SKM-1 (cell line): ENCODE data around the gene ZNF747.

Source experiments
- DNase-seq: peaks from one replicate; lab custom pipeline; 2025; ENCODE audit not compliant: unreplicated experiment; lab: John Stamatoyannopoulos, UW

Gene ZNF747

DNA sequence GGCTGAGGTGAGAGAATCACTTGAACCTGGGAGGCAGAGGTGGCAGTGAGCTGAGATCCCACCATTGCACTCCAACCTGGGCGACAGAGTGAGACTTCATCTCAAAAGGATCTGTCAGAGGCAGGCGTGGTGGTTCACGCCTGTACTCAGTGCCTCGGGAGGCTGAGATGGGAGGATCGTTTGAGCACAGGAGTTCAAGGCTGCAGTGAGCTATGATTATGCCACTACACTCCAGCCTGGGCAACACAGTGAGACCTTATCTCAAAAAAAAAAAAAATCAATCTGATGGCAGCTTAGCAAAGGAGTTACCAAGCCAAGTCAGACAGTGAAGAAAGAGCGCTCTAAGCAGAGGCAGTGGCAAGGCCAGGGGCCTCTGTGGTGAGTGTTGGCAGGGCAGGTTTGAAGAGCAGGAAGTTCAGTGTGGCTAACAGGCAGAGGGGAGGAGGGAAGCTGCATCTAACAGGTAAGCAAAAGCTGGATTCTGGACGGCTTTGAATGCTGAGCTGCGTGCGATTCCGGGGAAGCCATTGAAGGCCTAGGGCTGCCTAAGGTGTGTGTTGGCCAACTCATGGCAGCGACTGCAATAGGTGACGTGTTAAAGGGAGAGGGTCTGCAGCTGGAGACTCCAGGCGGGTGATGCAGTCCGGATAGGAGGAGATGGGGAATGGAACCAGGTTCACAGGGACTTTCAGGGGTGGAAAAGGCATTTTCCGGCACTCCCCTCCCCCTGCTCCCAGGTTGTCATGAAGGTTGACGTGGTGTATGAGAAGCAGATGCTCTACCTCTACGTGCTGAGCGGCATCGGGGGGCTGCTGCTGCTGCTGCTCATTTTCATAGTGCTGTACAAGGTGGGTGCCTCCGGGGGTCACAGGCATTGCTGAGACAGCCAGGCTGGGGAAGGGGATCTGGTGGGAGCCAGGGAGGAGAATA, 15.3 kb downstream of the ZNF747 start:
- no peak for DNase-seq

DNA sequence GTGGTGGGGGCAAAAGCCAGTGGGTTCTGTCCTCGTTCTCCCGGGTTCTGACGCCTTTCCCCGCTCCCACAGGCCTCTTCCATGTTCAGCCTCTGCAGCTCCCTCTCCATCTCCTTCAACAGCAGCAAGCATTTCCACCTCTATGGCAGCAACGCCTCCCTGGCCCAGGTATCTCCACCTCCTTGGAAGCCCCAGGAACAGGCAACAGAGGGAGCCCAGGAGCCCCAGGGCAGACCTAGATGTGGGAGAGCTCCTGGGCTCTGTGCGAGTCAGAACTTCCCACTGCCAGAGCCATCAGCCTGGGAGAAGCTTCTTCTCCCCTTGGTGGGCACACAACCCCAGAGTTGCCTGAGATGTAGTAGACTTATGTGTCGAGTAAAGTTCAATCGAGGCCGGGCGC, 16.1 kb downstream of the ZNF747 start:
- no peak for DNase-seq

DNA sequence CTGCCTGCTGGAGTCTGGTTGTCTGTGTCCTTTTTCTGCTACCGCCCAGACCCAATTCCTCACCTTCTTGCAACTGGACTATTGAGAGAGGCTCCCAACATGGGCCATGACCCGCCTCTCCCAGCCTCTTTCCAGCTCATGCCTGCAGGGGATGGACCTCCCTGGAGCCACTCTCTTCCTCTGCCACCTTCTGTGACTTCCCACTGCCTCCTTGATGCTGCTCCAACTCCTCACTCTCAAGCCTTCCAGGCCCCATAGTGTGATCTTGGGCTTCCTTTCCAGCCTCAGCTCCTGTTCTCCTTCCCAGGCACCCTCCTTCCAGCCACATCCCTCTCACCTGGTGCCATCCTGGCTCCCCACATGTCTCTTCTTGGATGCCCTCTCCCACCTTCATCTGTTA, 19.4 kb downstream of the ZNF747 start:
- no peak for DNase-seq

DNA sequence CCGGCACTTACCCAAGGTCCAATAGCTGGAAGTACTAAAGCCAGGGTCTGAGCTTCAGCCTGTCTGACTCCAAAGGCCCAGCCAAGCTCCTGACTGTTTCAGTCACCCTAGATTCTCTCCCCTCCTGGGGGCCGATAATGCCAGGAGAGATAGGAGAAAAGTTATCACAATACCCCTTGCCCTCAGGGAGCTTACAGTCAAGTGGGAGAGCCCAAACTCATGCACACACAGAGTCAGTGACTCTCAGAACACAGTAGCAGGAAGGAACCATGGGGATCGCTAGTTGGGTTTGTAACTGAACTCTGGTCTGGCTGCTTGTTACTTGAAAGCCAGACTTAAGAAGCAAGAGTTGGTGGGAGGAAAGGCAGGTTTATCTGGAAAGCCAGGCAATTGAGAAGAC, 23.1 kb downstream of the ZNF747 start:
- no peak for DNase-seq

- no peak for DNase-seq
Measured at GRCh38 chr16:30510376-30510938, 24.2 kb downstream of the ZNF747 start.

GRCh38 chr16:30509081-30509765, 25.4 kb downstream of the ZNF747 start:
- DNase-seq: no peak

GRCh38 chr16:30503403-30504296, 31.0 kb downstream of the ZNF747 start:
- DNase-seq: no peak

GRCh38 chr16:30499284-30499683, 35.4 kb downstream of the ZNF747 start:
- DNase-seq: no peak

GRCh38 chr16:30494709-30495108, 39.9 kb downstream of the ZNF747 start:
- no peak for DNase-seq

DNA sequence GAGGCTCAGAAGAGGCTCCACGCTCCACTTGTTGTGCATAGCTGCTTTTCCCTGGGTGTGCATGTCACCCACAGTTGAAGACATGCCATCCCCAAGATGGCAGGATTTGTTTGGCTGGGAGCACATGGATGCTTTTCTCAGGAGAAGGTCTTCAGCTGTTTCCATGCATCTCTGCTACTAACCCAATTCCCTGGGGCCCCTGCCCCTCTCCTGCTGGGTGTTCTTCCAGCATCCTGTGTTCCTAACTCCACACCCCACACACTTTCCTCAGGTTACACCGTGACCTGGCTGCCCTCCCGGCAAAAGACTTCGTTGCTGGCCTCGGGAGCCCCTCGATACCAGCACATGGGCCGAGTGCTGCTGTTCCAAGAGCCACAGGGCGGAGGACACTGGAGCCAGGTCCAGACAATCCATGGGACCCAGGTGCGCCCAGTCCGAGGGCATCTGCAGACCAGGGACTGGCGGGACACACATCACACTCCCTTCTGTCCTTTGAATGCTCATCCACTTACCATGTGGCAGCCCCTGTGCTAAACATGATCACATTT, 40.6 kb downstream of the ZNF747 start:
- DNase-seq: no peak

GRCh38 chr16:30491744-30492308, 42.8 kb downstream of the ZNF747 start:
- DNase-seq: no peak

DNA sequence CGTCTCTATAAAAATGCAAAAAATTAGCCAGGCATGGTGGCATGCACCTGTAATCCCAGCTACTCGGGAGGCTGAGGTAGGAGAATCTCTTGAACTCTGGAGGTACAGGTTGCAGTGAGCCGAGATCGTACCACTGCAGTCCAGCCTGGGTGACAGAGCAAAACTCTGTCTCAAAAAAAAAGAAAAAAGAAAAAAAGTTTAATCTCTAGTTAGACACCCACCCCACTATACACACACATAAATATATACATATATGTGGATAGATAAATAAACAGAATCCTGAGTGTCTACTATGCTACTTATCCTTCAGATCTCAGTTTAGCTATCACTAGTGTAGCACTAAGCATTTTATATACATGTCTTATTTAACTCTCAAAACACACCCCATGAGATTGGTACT, 43.4 kb downstream of the ZNF747 start:
- no peak for DNase-seq

GRCh38 chr16:30490210-30490609, 44.4 kb downstream of the ZNF747 start:
- no peak for DNase-seq

DNA sequence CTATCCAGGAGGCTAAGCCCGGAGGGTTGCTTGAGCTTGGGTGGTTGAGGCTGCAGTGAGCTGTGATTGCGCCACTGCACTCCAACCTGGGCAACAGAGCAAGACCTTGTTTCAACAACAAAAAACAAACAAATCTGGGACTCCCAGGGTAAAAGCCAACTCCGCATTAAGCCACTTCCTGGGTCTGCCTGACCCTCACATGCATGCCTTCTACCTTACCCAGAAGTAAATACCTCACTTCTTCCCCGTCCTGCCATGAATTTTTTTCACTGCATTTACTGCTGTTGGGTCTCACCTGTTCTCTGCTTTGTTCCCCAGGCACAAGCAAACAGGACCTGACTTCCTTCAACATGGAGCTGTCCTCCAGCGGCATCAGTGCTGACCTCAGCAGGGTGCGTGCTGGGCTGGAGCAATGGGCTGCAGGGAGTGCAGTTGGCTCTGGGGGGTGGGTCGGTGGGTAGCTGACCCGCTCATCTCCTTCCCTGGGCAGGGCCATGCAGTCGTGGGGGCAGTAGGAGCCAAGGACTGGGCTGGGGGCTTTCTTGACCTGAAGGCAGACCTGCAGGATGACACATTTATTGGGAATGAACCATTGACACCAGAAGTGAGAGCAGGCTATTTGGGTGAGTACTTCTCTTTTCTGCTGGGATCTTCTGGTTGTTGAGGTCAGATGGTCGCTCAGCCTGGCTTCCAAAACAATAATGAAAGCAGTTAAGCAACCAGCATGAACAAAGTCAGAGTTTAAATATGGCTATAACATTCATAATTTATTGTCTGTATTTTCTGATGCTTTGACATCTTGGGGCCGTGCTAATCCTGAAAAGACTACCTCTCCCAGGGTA, 45.7 kb downstream of the ZNF747 start:
- DNase-seq: no peak

DNA sequence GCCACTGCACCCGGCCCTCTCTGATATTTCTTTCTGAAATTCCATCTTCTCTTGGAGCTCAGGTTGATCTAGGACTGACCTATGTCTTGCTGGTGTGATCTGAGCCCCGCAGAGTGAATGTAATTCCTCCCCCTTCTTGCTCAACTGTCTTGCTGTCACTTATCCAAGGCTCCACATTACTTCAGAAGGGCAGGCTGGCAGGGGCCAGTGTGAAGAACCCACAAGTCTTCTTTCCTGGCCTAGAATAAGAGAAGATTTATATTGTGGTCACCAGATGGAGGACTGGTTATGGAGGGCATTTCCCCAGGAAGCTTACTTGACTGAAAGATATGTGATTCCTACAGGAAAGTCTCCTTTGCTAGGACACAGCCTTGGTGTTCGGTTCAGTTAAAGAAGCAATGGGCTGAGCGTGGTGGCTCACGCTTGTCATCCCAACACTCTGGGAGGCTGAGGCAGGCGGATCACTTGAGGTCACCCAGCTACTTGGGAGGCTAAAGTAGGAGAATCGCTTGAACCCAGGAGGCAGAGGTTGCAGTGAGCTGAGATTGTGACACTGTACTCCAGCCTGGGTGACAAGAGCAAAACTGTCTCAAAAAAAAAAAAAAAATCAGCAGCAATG, 48.7 kb downstream of the ZNF747 start:
- DNase-seq: no peak

- no peak for DNase-seq
Measured at GRCh38 chr16:30484887-30485286, 49.8 kb downstream of the ZNF747 start.

GRCh38 chr16:30482366-30482765, 52.3 kb downstream of the ZNF747 start:
- DNase-seq: no peak

GRCh38 chr16:30481381-30481780, 53.3 kb downstream of the ZNF747 start:
- DNase-seq: no peak
